ENCODE measurements around the gene IDH3G. TPM values are rescaled to one million over a fixed set of nuclear protein-coding genes. Genes with fewer than 3 reads are reported as not detected.

IDH3G gene
- total RNA-seq, 6 experiments from 2014 or later = 19.4 to 70.1 (median 27.4) TPM

GRCh38 chrX:153767674-153768055 is 26.5 kb downstream of the IDH3G start:
- Histone ChIP-seq H3K4me3 (no peak overlapping the region), H3K9me3 (no peaks in the 10 kb centered on the region), H3K4me1 (no peaks in the 10 kb centered on the region), H3K27me3 (no peaks in the 10 kb centered on the region), H3K27ac (no peak overlapping the region), H3K36me3 (no peaks in the 10 kb centered on the region)
- ATAC-seq = no peak
- intact Hi-C loops (cut with DNase I) = loop anchor here in 1 of 2 donors (5.0 kb wide), 1 partner anchor 180 kb away; no protein-coding TSS in a partner anchor
- TF ChIP-seq CTCF (IDR thresholded peaks at IDR 0.05) (no peak), POLR2A (IDR thresholded peaks at IDR 0.05) (no peak)
- WGBS (ENCODE audit: insufficient coverage, low coverage, low lambda C conversion rate, missing lambda C conversion rate) = no CpG with 5 or more reads among the region's 20 CpGs
- DNase-seq = peak in 2 of 3 donors; percentile 10 to 23

DNA sequence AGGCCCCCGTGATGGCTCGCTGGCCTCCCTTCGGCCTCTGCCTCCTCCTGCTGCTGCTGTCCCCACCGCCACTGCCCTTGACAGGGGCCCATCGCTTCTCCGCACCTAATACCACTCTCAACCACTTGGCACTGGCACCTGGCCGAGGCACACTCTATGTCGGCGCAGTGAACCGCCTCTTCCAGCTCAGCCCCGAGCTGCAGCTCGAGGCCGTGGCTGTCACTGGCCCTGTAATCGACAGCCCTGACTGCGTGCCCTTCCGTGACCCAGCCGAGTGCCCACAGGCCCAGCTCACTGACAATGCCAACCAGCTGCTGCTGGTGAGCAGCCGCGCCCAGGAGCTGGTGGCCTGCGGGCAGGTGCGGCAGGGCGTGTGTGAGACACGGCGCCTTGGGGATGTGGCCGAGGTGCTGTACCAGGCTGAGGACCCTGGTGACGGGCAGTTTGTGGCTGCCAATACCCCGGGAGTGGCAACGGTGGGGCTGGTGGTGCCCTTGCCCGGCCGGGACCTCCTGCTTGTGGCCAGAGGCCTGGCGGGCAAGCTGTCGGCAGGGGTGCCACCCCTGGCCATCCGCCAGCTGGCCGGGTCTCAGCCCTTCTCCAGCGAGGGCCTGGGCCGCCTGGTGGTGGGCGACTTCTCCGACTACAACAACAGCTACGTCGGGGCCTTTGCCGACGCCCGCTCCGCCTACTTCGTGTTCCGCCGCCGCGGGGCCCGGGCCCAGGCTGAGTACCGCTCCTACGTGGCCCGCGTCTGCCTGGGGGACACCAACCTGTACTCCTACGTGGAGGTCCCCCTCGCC is 27.1 kb downstream of the IDH3G start:
- TF ChIP-seq CTCF (IDR thresholded peaks at IDR 0.05) (no peak), POLR2A (IDR thresholded peaks at IDR 0.05) (no peak)
- intact Hi-C loops (cut with DNase I) = loop anchor here in 1 of 2 donors (5.0 kb wide), 1 partner anchor 180 kb away; no protein-coding TSS in a partner anchor
- 69% methylated on average over 10 of the region's 56 CpGs for WGBS (ENCODE audit: insufficient coverage, low coverage, low lambda C conversion rate, missing lambda C conversion rate)
- Histone ChIP-seq H3K4me3 (no peak overlapping the region), H3K36me3 (no peaks in the 10 kb centered on the region), H3K9me3 (no peaks in the 10 kb centered on the region), H3K27ac (no peak overlapping the region), H3K4me1 (no peaks in the 10 kb centered on the region), H3K27me3 (no peaks in the 10 kb centered on the region)
- DNase-seq = peak; percentile 17 to 56 (median 29)
- no peak for ATAC-seq

DNA sequence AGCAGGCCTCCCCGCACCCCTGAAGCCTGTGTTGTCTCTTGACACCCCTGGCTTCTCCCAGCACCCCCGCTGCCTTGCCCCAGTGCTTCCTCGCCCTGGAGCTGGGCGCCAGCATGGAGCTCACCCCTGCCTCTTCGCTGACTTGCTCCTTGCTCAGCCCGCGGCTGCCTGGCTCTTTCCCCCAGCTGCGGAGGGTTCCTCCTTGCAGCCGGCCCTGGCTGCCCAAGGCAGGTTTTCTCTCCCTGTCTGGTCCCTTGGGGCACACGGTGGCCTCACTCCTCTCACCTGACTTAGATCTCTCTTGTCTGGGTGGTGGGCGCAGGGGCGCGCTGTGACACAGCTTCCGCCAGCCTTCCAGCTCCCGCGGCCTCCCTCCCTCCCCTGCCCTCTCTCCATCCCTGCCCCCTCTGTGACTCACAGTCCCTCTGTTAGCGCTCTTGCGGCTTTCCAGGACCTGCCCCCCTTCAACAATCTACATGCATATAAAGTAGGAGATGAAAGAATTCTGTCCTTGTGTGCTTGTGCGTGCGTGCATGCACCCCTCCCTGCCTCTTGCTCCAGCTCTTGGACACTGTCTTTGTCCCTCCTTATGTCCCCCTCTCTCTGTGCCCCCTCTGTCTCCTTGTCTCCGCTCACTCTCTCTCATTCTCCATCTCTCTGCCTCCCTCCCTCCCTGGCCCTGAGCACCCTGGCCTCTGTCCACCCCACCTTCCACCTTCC is 27.9 kb downstream of the IDH3G start:
- 55% methylated on average over 20 of the region's 21 CpGs for WGBS (ENCODE audit: insufficient coverage, low coverage, low lambda C conversion rate, missing lambda C conversion rate)
- intact Hi-C loops (cut with DNase I) = loop anchor here in 1 of 2 donors (5.0 kb wide), 1 partner anchor 181 kb away; no protein-coding TSS in a partner anchor
- no peak overlapping the region for H3K4me3 ChIP-seq
- DNase-seq (peak; percentile 27 to 51 (median 30)), ATAC-seq (peak in 1 of 4 donors; percentile 21)
- no peak overlapping the region for H3K27ac ChIP-seq
- TF ChIP-seq POLR2A (IDR thresholded peaks at IDR 0.05) (no peak), CTCF (IDR thresholded peaks at IDR 0.05) (no peak)
- H3K4me1 ChIP-seq = no peaks in the 10 kb centered on the region
- no peaks in the 10 kb centered on the region for H3K9me3 ChIP-seq
- no peaks in the 10 kb centered on the region for H3K27me3 ChIP-seq
- no peaks in the 10 kb centered on the region for H3K36me3 ChIP-seq

DNA sequence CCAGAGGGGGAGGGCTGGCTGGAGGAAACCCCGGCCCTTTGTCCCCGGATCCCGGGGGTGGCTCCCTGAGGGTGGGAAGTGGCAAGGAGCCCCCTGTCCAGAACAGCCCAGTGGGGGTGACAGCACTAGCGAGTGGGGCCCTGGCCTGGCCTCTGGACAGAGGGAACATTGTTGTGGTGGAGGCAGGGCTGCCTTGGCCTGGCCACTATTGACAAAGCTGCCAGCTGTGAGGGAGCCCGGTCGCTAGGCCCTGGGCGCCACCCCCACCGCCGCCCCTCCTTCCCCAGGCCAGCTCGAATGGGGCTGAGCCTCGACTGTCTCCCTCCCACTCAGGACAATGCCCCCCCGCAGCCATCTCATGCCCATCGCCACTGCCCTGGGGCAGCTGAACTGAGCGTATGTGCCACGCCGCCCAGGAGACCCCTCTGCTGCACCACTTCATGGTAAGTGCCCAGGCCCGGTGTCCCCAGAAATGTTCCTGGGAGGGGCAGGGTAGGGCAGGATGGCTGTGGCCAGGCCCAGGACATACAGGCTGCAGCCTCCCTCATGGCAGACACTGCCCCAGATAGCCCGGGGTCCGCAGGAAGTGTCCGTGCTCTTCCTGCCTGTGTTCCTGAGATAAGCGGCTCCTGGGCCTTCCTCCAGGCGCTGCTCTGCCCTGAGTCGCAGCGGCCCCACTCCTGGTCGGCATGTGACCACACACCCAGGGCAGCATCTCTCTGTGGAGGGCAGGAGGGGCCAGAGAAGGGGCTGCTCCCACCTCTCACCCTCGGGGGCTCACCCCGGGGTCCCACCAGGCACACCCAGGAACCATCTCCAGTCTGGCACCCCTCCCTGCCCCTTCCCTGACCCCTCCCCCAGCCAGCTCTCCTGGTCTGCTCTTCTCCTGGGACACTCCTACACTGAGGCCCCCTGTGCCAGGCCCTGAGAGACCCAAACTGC is 28.8 kb downstream of the IDH3G start:
- intact Hi-C loops (cut with DNase I) = loop anchor here in 1 of 2 donors (5.0 kb wide), 1 partner anchor 182 kb away; no protein-coding TSS in a partner anchor
- no peaks in the 10 kb centered on the region for H3K36me3 ChIP-seq
- 60% methylated on average over 1 of the region's 27 CpGs for WGBS (ENCODE audit: insufficient coverage, low coverage, low lambda C conversion rate, missing lambda C conversion rate)
- TF ChIP-seq POLR2A (IDR thresholded peaks at IDR 0.05) = no peak
- no peak for TF ChIP-seq CTCF (IDR thresholded peaks at IDR 0.05)
- H3K4me1 ChIP-seq = no peaks in the 10 kb centered on the region
- no peaks in the 10 kb centered on the region for H3K27me3 ChIP-seq
- H3K9me3 ChIP-seq = no peaks in the 10 kb centered on the region
- ATAC-seq (peak; percentile 38 to 49 (median 46)), DNase-seq (peak; percentile 27 to 52 (median 41))
- H3K27ac ChIP-seq = no peak overlapping the region
- H3K4me3 ChIP-seq = no peak overlapping the region
